Gastrocnemius medialis (tissue), 4 donors: ENCODE results near the gene GLIS2.

Experiments
- POLR2A ChIP-seq, 2 donors: fragments of 450-650 bp; IDR thresholded peaks; one replicate each; pipeline ENCODE4 v1.6.1; 2017; ENCODE audit warnings: antibody characterized with exemption in 2 of 2, mild to moderate bottlenecking in 2 of 2, moderate library complexity in 2 of 2
- TF ChIP-seq, protein P1 (sequence below), 5 experiments: fragments of 450-650 bp in 3 of 5; fragments of 200-600 bp in 2 of 5; sonication (generic) in 2 of 5; IDR thresholded peaks in 4 of 5; conservative IDR thresholded peaks in 1 of 5; 1 replicate in 4 of 5; 2 replicates in 1 of 5; pipeline ENCODE4 v1.5.1; 2016 to 2019; ENCODE audit warnings: antibody characterized with exemption in 5 of 5, mild to moderate bottlenecking in 3 of 5, moderate library complexity in 3 of 5

DNA sequence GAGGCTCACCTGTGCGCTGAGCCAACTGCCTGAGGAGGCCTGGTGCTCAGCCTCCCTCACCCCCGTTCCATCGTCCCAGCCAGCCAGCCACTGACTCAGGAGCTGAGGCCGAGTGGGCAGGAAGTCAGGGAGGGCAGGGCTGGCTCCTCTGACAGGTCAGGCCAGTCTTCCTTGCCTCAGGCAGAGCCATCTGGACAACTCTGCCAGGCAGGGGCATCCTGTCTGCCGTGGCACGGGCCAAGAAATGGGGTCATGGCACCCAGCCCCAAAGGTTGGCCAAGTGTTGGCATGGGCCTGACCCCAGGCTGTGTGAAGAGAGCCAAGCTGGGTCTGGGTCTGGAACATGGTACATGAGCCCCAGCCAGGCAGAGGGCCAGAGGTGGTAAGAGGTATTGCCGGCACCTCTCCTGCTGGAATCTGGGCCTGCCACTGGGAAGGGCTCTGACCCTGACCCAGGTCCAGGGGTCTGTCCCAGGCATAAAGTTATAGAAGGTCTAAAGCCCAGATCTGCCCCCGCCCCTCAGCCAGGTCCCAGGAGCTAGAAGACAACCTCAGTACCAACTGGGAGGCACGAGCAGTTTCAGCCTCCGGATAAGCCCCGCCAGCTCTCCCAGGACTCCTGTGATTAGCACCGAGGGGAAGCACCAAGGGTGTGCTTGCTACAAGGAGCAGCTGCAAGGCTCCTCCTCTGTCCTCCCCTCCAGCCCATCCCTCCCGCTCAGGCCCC is 53.3 kb downstream of the GLIS2 start:
- TF ChIP-seq POLR2A (IDR thresholded peaks at IDR 0.05): no peak
- TF ChIP-seq, protein P1, sequence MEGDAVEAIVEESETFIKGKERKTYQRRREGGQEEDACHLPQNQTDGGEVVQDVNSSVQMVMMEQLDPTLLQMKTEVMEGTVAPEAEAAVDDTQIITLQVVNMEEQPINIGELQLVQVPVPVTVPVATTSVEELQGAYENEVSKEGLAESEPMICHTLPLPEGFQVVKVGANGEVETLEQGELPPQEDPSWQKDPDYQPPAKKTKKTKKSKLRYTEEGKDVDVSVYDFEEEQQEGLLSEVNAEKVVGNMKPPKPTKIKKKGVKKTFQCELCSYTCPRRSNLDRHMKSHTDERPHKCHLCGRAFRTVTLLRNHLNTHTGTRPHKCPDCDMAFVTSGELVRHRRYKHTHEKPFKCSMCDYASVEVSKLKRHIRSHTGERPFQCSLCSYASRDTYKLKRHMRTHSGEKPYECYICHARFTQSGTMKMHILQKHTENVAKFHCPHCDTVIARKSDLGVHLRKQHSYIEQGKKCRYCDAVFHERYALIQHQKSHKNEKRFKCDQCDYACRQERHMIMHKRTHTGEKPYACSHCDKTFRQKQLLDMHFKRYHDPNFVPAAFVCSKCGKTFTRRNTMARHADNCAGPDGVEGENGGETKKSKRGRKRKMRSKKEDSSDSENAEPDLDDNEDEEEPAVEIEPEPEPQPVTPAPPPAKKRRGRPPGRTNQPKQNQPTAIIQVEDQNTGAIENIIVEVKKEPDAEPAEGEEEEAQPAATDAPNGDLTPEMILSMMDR (IDR thresholded peaks at IDR 0.05 in 4 of 5, conservative IDR thresholded peaks at IDR 0.05 in 1 of 5): no peak
